GM18873 (cell line): ENCODE measurements around the gene EPS8L3.
"Not testable (repeated sequence)": the region's sequence is repeated elsewhere in the genome, so short reads cannot be mapped to it uniquely, and the experiment has no call there.

Experiments
- ATAC-seq: cut with Tn5 transposase; IDR thresholded peaks from one replicate; pipeline ENCODE4 v1.9.1; 2021; ENCODE audit warnings: mild to moderate bottlenecking, moderate library complexity, moderate number of reproducible peaks; ENCODE audit not compliant: unreplicated experiment, low FRiP score

Gene EPS8L3

GRCh38 chr1:109763646-109764415 lies at the start of gene EPS8L3:
EPS8L3 (minus strand) TSS chr1:109763923; CDS start chr1:109761749, 2,174 bp downstream.
- ATAC-seq = no peak

GRCh38 chr1:109812691-109813393 lies 49.1 kb upstream of the EPS8L3 start:
- ATAC-seq = no peak

- no peak for ATAC-seq
Observed at GRCh38 chr1:109808703-109809102, 45.0 kb upstream of the EPS8L3 start.

GRCh38 chr1:109807822-109808680 lies 44.3 kb upstream of the EPS8L3 start:
- no peak for ATAC-seq

- no peak for ATAC-seq
Observed at GRCh38 chr1:109807402-109807801, 43.7 kb upstream of the EPS8L3 start.

- ATAC-seq = no peak
Observed at GRCh38 chr1:109806733-109807400, 43.1 kb upstream of the EPS8L3 start.

- no peak for ATAC-seq
Observed at GRCh38 chr1:109805486-109806165, 41.9 kb upstream of the EPS8L3 start.

GRCh38 chr1:109804660-109805059 lies 40.9 kb upstream of the EPS8L3 start:
- ATAC-seq = no peak

- no peak for ATAC-seq
Observed at GRCh38 chr1:109803901-109804331, 40.2 kb upstream of the EPS8L3 start.

- ATAC-seq = no peak
Observed at GRCh38 chr1:109802901-109803561, 39.3 kb upstream of the EPS8L3 start.

- no peak for ATAC-seq
Observed at GRCh38 chr1:109802136-109802900, 38.6 kb upstream of the EPS8L3 start.

GRCh38 chr1:109801791-109802135 lies 38.0 kb upstream of the EPS8L3 start:
- no peak for ATAC-seq

- ATAC-seq = no peak
Observed at GRCh38 chr1:109800291-109800690, 36.6 kb upstream of the EPS8L3 start.

GRCh38 chr1:109799445-109799844 lies 35.7 kb upstream of the EPS8L3 start:
- ATAC-seq = no peak

GRCh38 chr1:109797303-109797595 lies 33.5 kb upstream of the EPS8L3 start:
- ATAC-seq = not testable (repeated sequence)

GRCh38 chr1:109796484-109797302 lies 33.0 kb upstream of the EPS8L3 start:
- ATAC-seq = no peak

- ATAC-seq = no peak
Observed at GRCh38 chr1:109794319-109795132, 30.8 kb upstream of the EPS8L3 start.
